ENCODE data around the gene PLEKHN1.

Gene PLEKHN1

DNA sequence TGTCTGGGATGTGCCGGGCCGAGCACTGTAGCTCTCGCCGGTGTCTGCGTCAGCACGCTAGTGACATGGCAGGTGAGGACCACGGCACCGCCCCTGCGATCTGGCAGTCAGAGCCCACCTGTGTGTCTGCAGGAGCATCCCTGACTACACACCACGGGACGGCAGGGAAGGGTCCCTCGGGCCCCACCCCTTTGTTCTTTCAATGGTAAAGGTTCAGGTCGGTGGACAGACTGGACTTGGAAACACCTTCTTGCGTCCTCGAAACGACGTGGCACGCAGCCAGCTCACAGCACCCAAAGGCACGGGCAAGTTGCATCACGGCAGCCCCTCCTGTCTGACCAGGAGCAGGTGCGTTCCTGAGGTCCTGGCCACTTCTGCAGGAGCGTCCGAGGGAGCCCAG, 46.3 kb upstream of the PLEKHN1 start:
- CTCF ChIA-PET = interaction anchor here (0.5 to 1.5 kb wide), 4 partner anchors 18 to 24 kb away, joined by 3 to 4 read pairs (median 4); no protein-coding TSS in a partner anchor
- POLR2A ChIA-PET = interaction anchor here (1.7 to 5.2 kb wide), 3 partner anchors 13 to 21 kb away, joined by 5 to 61 read pairs (median 6); no protein-coding TSS in a partner anchor
- TF ChIP-seq HDGF (IDR thresholded peaks at IDR 0.05; ENCODE audit: borderline replicate concordance) = no peak
- TF ChIP-seq ZNF384 (IDR thresholded peaks at IDR 0.05) = no peak

DNA sequence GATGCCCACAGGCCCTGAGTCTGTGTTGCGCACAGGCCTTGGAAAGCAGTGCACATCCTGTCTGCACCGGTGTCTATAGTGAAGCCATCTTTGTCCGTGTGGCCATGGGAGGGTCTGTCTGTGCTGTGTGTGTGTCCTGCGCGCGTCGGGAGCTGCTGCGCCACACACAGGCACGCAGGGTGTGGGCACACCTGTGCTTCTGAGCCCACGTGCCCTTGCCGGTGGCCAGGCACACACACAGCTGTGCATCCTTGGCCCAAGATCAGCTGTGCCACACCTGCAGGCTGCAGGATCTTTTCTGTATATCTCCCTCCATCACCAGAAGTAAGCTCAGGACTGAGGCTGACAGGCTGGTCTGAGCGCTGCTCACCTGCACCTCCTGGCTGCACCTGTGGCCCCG, 45.8 kb upstream of the PLEKHN1 start:
- no peak for DNase-seq (ENCODE audit: extremely low spot score)
- ChIA-PET POLR2A (interaction anchor here (1.7 to 5.2 kb wide), 3 partner anchors 13 to 20 kb away, joined by 5 to 61 read pairs (median 6); no protein-coding TSS in a partner anchor), CTCF (interaction anchor here (0.7 to 0.9 kb wide), 2 partner anchors 17 to 22 kb away, joined by 3 read pairs; no protein-coding TSS in a partner anchor)
- TF ChIP-seq HDGF (IDR thresholded peaks at IDR 0.05; ENCODE audit: borderline replicate concordance) = no peak
- no peak for TF ChIP-seq NFRKB (IDR thresholded peaks at IDR 0.05)
- no peak for TF ChIP-seq TARDBP (IDR thresholded peaks at IDR 0.05)
- no peak for TF ChIP-seq LEF1 (IDR thresholded peaks at IDR 0.05; ENCODE audit: borderline replicate concordance)
- TF ChIP-seq CTBP1 (IDR thresholded peaks at IDR 0.05; ENCODE audit: borderline replicate concordance) = no peak
- TF ChIP-seq FOXK2 (IDR thresholded peaks at IDR 0.05) = no peak
- TF ChIP-seq L3MBTL2 (conservative IDR thresholded peaks at IDR 0.05) = no peak
- TF ChIP-seq BHLHE40 (IDR thresholded peaks at IDR 0.05; ENCODE audit: borderline replicate concordance) = no peak
- TF ChIP-seq SP1 (IDR thresholded peaks at IDR 0.05) = no peak
- TF ChIP-seq SUZ12 (IDR thresholded peaks at IDR 0.05) = no peak
- no peak for TF ChIP-seq ELF4 (IDR thresholded peaks at IDR 0.05)
- TF ChIP-seq ARNT (IDR thresholded peaks at IDR 0.05) = no peak
- no peak for TF ChIP-seq ZNF384 (IDR thresholded peaks at IDR 0.05)
- TF ChIP-seq, protein P1, sequence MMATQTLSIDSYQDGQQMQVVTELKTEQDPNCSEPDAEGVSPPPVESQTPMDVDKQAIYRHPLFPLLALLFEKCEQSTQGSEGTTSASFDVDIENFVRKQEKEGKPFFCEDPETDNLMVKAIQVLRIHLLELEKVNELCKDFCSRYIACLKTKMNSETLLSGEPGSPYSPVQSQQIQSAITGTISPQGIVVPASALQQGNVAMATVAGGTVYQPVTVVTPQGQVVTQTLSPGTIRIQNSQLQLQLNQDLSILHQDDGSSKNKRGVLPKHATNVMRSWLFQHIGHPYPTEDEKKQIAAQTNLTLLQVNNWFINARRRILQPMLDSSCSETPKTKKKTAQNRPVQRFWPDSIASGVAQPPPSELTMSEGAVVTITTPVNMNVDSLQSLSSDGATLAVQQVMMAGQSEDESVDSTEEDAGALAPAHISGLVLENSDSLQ (IDR thresholded peaks at IDR 0.05) = no peak
- TF ChIP-seq FOXA1 (IDR thresholded peaks at IDR 0.05) = no peak
- TF ChIP-seq FOXM1 (IDR thresholded peaks at IDR 0.05; ENCODE audit: borderline replicate concordance) = no peak

More for the DNA sequence above, 46.3 kb upstream of the PLEKHN1 start:
- DNase-seq (ENCODE audit: extremely low spot score) = no peak

DNA sequence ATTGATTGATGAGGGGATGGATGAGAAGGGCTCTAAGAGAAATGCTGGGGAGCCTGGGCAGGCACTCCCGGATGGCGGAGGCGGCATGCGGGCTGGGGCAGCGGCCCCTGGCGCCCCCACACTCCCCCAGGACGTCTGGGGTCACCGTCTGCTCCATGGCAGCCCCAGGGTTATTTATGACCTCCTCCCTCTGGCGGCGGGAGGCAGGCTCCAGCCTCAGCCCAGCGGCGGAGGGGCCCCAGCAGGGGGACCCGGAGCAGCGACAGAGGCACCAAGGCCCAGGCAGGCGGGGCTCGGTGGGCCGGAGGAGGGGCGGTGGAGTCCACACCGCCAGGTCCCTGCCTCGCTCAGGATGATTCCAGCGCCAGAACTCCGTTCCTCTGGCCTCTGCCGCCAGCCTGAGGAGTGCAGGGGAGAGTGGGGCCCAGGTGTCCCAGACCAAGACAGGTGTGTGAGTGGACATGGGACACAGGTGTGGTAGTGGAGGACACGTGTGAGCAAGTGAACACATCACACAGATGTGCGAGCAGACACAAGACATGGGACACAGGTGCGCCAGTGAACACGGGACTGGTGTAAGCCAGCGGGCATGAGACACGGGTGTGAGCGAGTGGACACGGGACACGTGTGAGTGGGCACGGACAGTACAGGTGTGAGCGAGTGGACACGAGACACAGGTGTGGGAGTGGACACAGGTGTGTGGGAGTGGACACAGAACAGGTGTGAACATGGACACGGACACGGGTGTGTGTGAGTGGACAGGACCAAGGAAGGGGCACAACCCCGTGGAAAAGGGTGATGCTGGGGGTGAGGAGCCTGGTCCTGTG, 45.1 kb upstream of the PLEKHN1 start:
- TF ChIP-seq NFRKB (IDR thresholded peaks at IDR 0.05) (no peak), BHLHE40 (IDR thresholded peaks at IDR 0.05; ENCODE audit: borderline replicate concordance) (no peak), HDGF (IDR thresholded peaks at IDR 0.05; ENCODE audit: borderline replicate concordance) (no peak), TARDBP (IDR thresholded peaks at IDR 0.05) (peak; percentile 59; the same call in 1 of the 2 replicates), ELF4 (IDR thresholded peaks at IDR 0.05) (no peak), L3MBTL2 (conservative IDR thresholded peaks at IDR 0.05) (no peak), FOXA1 (IDR thresholded peaks at IDR 0.05) (no peak), ZNF384 (IDR thresholded peaks at IDR 0.05) (no peak), SP1 (IDR thresholded peaks at IDR 0.05) (no peak), ARNT (IDR thresholded peaks at IDR 0.05) (no peak), CTBP1 (IDR thresholded peaks at IDR 0.05; ENCODE audit: borderline replicate concordance) (no peak; the same call in 1 of the 2 replicates), SUZ12 (IDR thresholded peaks at IDR 0.05) (no peak), LEF1 (IDR thresholded peaks at IDR 0.05; ENCODE audit: borderline replicate concordance) (no peak), FOXM1 (IDR thresholded peaks at IDR 0.05; ENCODE audit: borderline replicate concordance) (peak; percentile 65; the same call in 1 of the 2 replicates), FOXK2 (IDR thresholded peaks at IDR 0.05) (no peak)
- TF ChIP-seq, protein P1 (IDR thresholded peaks at IDR 0.05) = peak; percentile 95
- POLR2A ChIA-PET = interaction anchor here (1.9 to 5.2 kb wide), 2 partner anchors 16 to 19 kb away, joined by 6 to 61 read pairs; no protein-coding TSS in a partner anchor
- DNase-seq (ENCODE audit: extremely low spot score) = peak; percentile 79
- CTCF ChIA-PET = interaction anchor here (0.7 to 0.9 kb wide), 2 partner anchors 17 to 21 kb away, joined by 3 read pairs; no protein-coding TSS in a partner anchor

DNA sequence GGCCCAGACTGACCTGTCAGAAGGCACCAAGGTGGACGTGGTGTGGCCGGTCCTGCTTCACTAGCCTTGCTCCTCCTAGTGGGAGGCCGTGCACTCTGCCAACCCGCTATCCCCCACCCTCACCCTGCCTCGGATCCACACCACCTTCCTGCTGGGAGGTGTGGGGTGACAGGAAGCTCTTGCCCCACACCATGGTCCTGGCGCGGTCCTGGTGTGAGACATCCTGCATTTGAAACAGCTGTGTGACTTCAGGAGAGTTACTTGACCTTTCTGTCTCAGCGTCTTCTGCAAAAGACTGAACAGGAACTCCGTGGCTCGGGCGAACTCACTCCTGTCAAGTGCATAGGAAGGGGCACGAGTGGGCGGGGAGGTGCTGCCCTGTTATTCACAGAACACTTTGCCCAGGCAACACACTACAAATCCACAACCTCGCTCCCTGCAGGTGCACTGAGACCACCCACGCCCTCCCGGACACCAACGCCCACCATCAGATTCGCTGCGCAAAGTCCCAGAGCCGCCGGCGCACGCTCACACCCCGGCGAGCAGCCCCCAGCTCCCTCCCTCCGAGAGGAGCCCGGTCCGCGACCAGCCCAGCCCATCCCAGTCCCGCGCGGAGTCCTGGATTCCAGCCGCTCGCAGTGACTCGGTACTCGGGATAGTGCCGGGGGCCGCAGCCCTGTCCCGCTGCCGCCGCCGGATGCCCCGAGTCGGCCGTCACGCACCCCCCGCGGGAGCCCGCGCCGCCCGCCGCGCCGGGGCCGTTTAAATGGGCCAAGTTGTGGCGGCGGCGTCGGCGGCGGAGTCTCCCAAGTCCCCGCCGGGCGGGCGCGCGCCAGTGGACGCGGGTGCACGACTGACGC, 42.9 kb upstream of the PLEKHN1 start, which contains the start of gene SAMD11:
TSS of gene SAMD11 (plus strand) at position 793 of the 860 bp plus-strand sequence. CDS start 509 bp downstream, outside the sequence.
- CTCF ChIA-PET = interaction anchor here (1.0 kb wide), 2 partner anchors 15 to 17 kb away, joined by 3 to 5 read pairs; no protein-coding TSS in a partner anchor
- peak; percentile 58 for DNase-seq (ENCODE audit: extremely low spot score)
- TF ChIP-seq HDGF (IDR thresholded peaks at IDR 0.05; ENCODE audit: borderline replicate concordance) (no peak), BHLHE40 (IDR thresholded peaks at IDR 0.05; ENCODE audit: borderline replicate concordance) (no peak), FOXM1 (IDR thresholded peaks at IDR 0.05; ENCODE audit: borderline replicate concordance) (peak; percentile 92), NFRKB (IDR thresholded peaks at IDR 0.05) (no peak), L3MBTL2 (conservative IDR thresholded peaks at IDR 0.05) (no peak), TARDBP (IDR thresholded peaks at IDR 0.05) (no peak), SP1 (IDR thresholded peaks at IDR 0.05) (no peak), FOXA1 (IDR thresholded peaks at IDR 0.05) (no peak), ZNF384 (IDR thresholded peaks at IDR 0.05) (no peak), ELF4 (IDR thresholded peaks at IDR 0.05) (no peak), ARNT (IDR thresholded peaks at IDR 0.05) (peak; percentile 39; the same call in 1 of the 2 replicates), FOXK2 (IDR thresholded peaks at IDR 0.05) (no peak), SUZ12 (IDR thresholded peaks at IDR 0.05) (no peak), CTBP1 (IDR thresholded peaks at IDR 0.05; ENCODE audit: borderline replicate concordance) (no peak), LEF1 (IDR thresholded peaks at IDR 0.05; ENCODE audit: borderline replicate concordance) (no peak; the same call in 1 of the 2 replicates)
- TF ChIP-seq, protein P1 (IDR thresholded peaks at IDR 0.05) = no peak
- POLR2A ChIA-PET = interaction anchor here (0.6 to 3.0 kb wide), 4 partner anchors 10 to 43 kb away, joined by 3 to 28 read pairs (median 4); partner anchors contain the start of gene PLEKHN1

Measured in HEK293T (cell line).